IPS DF 6.9 (cell line): ENCODE measurements around the gene USP3.
"Not testable (repeated sequence)": the region's sequence is repeated elsewhere in the genome, so short reads cannot be mapped to it uniquely, and the experiment has no call there.

ENCODE experiments used
- DNase-seq: peaks from one replicate; pipeline ENCODE4 v3.0.0-alpha.2; 2013; ENCODE audit warnings: low read depth, low spot score
- H3K27ac ChIP-seq: one replicate; pipeline ENCODE4 v1.5.1; 2013; ENCODE audit warnings: low read length, control low read depth
- H3K27me3 ChIP-seq: 2 replicates; pipeline ENCODE4 v1.6.1; 2013; ENCODE audit warnings: mild to moderate bottlenecking, low read length; ENCODE audit not compliant: control insufficient read depth, insufficient read depth
- H3K36me3 ChIP-seq: 2 replicates; pipeline ENCODE4 v1.6.1; 2013; ENCODE audit warnings: low read length; ENCODE audit not compliant: control insufficient read depth, insufficient read depth
- H3K4me1 ChIP-seq: 2 replicates; pipeline ENCODE4 v1.6.1; 2013; ENCODE audit warnings: low read length; ENCODE audit not compliant: control insufficient read depth, insufficient read depth
- H3K4me3 ChIP-seq: 2 replicates; pipeline ENCODE4 v1.5.1; 2013; ENCODE audit warnings: mild to moderate bottlenecking, low read length
- H3K9me3 ChIP-seq: 2 replicates; pipeline ENCODE4 v1.6.1; 2013; ENCODE audit warnings: low read length, inconsistent platforms; ENCODE audit not compliant: control insufficient read depth, insufficient read depth
- WGBS: extraction: QIAGEN DNeasy Blood & Tissue Kit; methylation state at CpG from one replicate; pipeline ENCODE4 v1.1.7; 2013; ENCODE audit warnings: mixed read lengths, missing lambda C conversion rate; ENCODE audit not compliant: insufficient read length, insufficient coverage; 5-methylcytosine and 5-hydroxymethylcytosine counted together

The USP3 gene

DNA sequence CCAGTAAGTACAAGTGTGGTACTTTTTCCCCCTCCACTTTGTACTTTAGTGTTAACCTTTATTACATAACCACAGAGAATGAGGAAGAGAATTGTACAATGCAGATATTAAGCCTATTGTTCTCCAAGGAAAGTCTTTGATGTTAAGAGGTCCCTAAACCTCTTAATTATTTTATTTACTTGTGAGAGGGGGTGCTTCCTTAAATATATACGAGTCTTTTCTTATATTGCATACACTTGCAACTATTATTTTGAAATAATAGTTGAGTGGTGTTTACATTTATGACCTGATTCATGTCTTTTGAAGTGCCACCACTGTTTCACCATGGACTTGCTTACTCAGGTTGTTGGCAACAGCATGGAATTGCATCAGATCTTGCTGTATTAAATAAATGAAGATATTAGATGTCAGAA, 10.1 kb downstream of the USP3 start:
- H3K27ac ChIP-seq, result no peak overlapping the region
- no CpG with 5 or more reads among the region's 1 CpG for WGBS
- H3K9me3 ChIP-seq, result no peaks in the 10 kb centered on the region
- no peaks in the 10 kb centered on the region for H3K27me3 ChIP-seq
- no peaks in the 10 kb centered on the region for H3K36me3 ChIP-seq
- H3K4me3 ChIP-seq, result no peak overlapping the region
- H3K4me1 ChIP-seq, result peaks cover 3% of the 10 kb centered on the region; the same call in 1 of the 2 replicates
- DNase-seq, result no peak

GRCh38 chr15:63517202-63517601, 12.8 kb downstream of the USP3 start:
- H3K9me3 ChIP-seq, result no peaks in the 10 kb centered on the region
- no peak for DNase-seq
- no peaks in the 10 kb centered on the region for H3K36me3 ChIP-seq
- peaks cover 3% of the 10 kb centered on the region; the same call in 1 of the 2 replicates for H3K4me1 ChIP-seq
- no peak overlapping the region for H3K27ac ChIP-seq
- no peak overlapping the region for H3K4me3 ChIP-seq
- H3K27me3 ChIP-seq, result no peaks in the 10 kb centered on the region

GRCh38 chr15:63517628-63518027, 13.2 kb downstream of the USP3 start:
- no peak for DNase-seq
- H3K9me3 ChIP-seq, result no peaks in the 10 kb centered on the region
- no CpG with 5 or more reads among the region's 1 CpG for WGBS
- H3K4me1 ChIP-seq, result peaks cover 3% of the 10 kb centered on the region; the same call in 1 of the 2 replicates
- H3K4me3 ChIP-seq, result no peak overlapping the region
- H3K27ac ChIP-seq, result no peak overlapping the region
- H3K27me3 ChIP-seq, result no peaks in the 10 kb centered on the region
- no peaks in the 10 kb centered on the region for H3K36me3 ChIP-seq

DNA sequence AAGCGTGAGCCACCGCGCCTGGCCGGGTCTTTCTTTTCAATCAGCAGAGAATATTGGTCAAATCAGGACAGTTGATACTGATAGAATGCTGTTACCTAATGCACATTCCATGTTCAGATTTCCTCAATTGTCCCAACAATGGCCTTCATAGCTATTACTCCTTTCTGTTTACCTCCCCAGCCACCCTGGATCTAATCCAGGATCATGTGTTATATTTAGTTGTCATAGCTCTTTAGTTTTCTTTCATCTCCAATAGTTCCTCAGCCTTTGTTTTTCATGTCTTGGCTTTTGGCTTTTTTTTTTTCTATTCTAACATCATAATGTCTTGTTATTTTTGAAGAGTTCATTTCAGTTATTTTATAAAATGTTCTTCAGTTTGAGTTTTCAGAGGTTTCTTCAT, 14.6 kb downstream of the USP3 start:
- H3K4me1 ChIP-seq, result peaks cover 3% of the 10 kb centered on the region; the same call in 1 of the 2 replicates
- H3K9me3 ChIP-seq, result no peaks in the 10 kb centered on the region
- DNase-seq, result no peak
- no peaks in the 10 kb centered on the region for H3K36me3 ChIP-seq
- H3K27ac ChIP-seq, result no peak overlapping the region
- H3K27me3 ChIP-seq, result no peaks in the 10 kb centered on the region
- no CpG with 5 or more reads among the region's 4 CpGs for whole genome bisulfite sequencing
- no peak overlapping the region for H3K4me3 ChIP-seq

GRCh38 chr15:63519548-63520178, 15.3 kb downstream of the USP3 start:
- Histone ChIP-seq H3K27me3 (no peaks in the 10 kb centered on the region), H3K4me1 (peaks cover 3% of the 10 kb centered on the region; the same call in 1 of the 2 replicates), H3K9me3 (no peaks in the 10 kb centered on the region), H3K4me3 (no peak overlapping the region), H3K27ac (no peak overlapping the region), H3K36me3 (no peaks in the 10 kb centered on the region)
- no CpG with 5 or more reads among the region's 7 CpGs for WGBS
- no peak for DNase-seq

GRCh38 chr15:63520462-63520861, 16.1 kb downstream of the USP3 start:
- H3K27me3 ChIP-seq, H3K4me3 ChIP-seq, H3K36me3 ChIP-seq, H3K4me1 ChIP-seq, DNase-seq, H3K27ac ChIP-seq, H3K9me3 ChIP-seq: not testable (repeated sequence)
- no CpG with 5 or more reads among the region's 7 CpGs for WGBS

GRCh38 chr15:63522225-63522578, 17.8 kb downstream of the USP3 start:
- WGBS, result no CpG with 5 or more reads among the region's 3 CpGs
- Histone ChIP-seq H3K27ac (no peak overlapping the region), H3K9me3 (no peaks in the 10 kb centered on the region), H3K4me1 (peaks cover 3% of the 10 kb centered on the region; the same call in 1 of the 2 replicates), H3K36me3 (no peaks in the 10 kb centered on the region), H3K4me3 (no peak overlapping the region), H3K27me3 (no peaks in the 10 kb centered on the region)
- DNase-seq, result no peak

- no CpG with 5 or more reads among the region's 4 CpGs for WGBS
- DNase-seq, result no peak
- no peaks in the 10 kb centered on the region for H3K27me3 ChIP-seq
- H3K36me3 ChIP-seq, result no peaks in the 10 kb centered on the region
- no peak overlapping the region for H3K4me3 ChIP-seq
- no peaks in the 10 kb centered on the region for H3K4me1 ChIP-seq
- H3K27ac ChIP-seq, result no peak overlapping the region
- H3K9me3 ChIP-seq, result no peaks in the 10 kb centered on the region
Observed at GRCh38 chr15:63523306-63523990, 19.1 kb downstream of the USP3 start.

DNA sequence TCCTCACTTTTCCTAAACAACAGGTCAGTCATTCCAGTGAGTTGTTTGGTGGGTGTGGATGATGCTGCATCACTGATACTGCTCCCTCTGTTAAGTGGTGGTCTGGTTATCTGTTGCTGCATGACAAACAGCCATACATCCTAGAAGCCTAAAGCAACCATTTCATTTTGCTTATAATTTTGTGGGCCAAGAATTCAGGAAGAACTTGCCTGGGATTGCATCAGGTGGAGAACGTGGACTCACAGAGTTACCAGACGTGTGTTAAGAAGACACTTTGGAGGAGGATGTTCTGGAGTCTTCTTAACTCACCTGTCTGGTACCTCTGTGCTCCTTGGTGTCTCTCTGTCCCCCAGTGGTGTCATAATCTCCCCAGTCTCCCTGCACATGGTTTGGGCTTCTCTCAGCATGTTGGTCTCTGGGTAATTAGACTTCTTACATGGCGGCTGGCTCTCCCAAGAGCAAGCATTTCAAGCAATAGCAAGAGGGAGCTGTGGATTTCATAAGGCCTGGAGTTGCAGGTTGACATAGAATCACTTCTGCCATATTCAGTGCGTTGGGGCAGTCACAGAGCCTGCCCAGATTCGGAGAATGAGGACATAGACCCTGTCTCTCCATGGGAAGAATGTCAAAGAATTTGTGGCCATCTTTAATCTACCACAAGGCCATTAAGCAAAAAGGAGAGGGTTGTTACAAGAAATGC, 20.1 kb downstream of the USP3 start:
- no CpG with 5 or more reads among the region's 5 CpGs for WGBS
- Histone ChIP-seq H3K4me3 (no peak overlapping the region), H3K27me3 (no peaks in the 10 kb centered on the region), H3K36me3 (no peaks in the 10 kb centered on the region), H3K27ac (no peak overlapping the region), H3K9me3 (no peaks in the 10 kb centered on the region), H3K4me1 (no peaks in the 10 kb centered on the region)
- DNase-seq, result no peak

- no CpG with 5 or more reads among the region's 1 CpG for WGBS
- Histone ChIP-seq H3K4me1 (no peaks in the 10 kb centered on the region; the same call in 1 of the 2 replicates), H3K36me3 (no peaks in the 10 kb centered on the region), H3K4me3 (no peak overlapping the region), H3K27me3 (no peaks in the 10 kb centered on the region), H3K27ac (no peak overlapping the region), H3K9me3 (no peaks in the 10 kb centered on the region)
- DNase-seq, result no peak
Observed at GRCh38 chr15:63526401-63526800, 22.0 kb downstream of the USP3 start.
